H1 (cell line): Measurements from ENCODE around the gene NDUFA13. TPM values are rescaled to one million over a fixed set of nuclear protein-coding genes. Genes with fewer than 3 reads are reported as not detected.

Experiments used
- ATF2 ChIP-seq: IDR thresholded peaks from 2 replicates; pipeline ENCODE4 v1.6.1; 2012; ENCODE audit warnings: low read length, inconsistent platforms
- CHD2 ChIP-seq: IDR thresholded peaks from 2 replicates; pipeline ENCODE4 v1.6.1; 2012; ENCODE audit warnings: low read length, improper control_type of control experiment
- CTBP2 ChIP-seq: IDR thresholded peaks from 2 replicates; pipeline ENCODE4 v1.7.0; 2011; ENCODE audit warnings: borderline replicate concordance, mild to moderate bottlenecking, moderate library complexity, mixed read lengths, low read length; ENCODE audit not compliant: insufficient read depth, insufficient read length
- CTCF ChIP-seq, 3 experiments: IDR thresholded peaks; 1 replicate in 2 of 3; 2 replicates in 1 of 3; pipeline versions ENCODE4 v1.5.1 to v1.6.1; 2011; ENCODE audit warnings: low read length in 3 of 3, mild to moderate bottlenecking in 3 of 3, inconsistent platforms in 2 of 3, low read depth in 1 of 3, moderate library complexity in 1 of 3; ENCODE audit not compliant: insufficient read depth in 1 of 3; ENCODE audit errors: control extremely low read depth in 1 of 3
- EGR1 ChIP-seq: IDR thresholded peaks from 2 replicates; pipeline ENCODE4 v1.6.1; 2011; ENCODE audit warnings: low read depth, low read length, borderline replicate concordance
- GTF2F1 ChIP-seq: IDR thresholded peaks from 2 replicates; pipeline ENCODE4 v1.6.1; 2012; ENCODE audit warnings: low read depth, low read length, improper control_type of control experiment, borderline replicate concordance
- HDAC6 ChIP-seq: IDR thresholded peaks from one replicate; pipeline ENCODE4 v1.7.1; 2012; ENCODE audit warnings: low read depth, mild to moderate bottlenecking, inconsistent platforms, low read length, moderate library complexity
- KDM4A ChIP-seq: IDR thresholded peaks from one replicate; pipeline ENCODE4 v1.7.1; 2012; ENCODE audit warnings: low read depth, mild to moderate bottlenecking, moderate library complexity, low read length, inconsistent platforms; ENCODE audit not compliant: severe bottlenecking
- KDM5A ChIP-seq: fragments of 200-600 bp; IDR thresholded peaks from 2 replicates; pipeline ENCODE4 v1.7.1; 2012; ENCODE audit warnings: mild to moderate bottlenecking, low read length, inconsistent platforms, mixed read lengths
- MAFK ChIP-seq: IDR thresholded peaks from 2 replicates; pipeline ENCODE4 v1.6.1; 2012; ENCODE audit warnings: low read depth, mild to moderate bottlenecking, improper control_type of control experiment, low read length
- MAX ChIP-seq: IDR thresholded peaks from 2 replicates; pipeline ENCODE4 v1.6.1; 2012; ENCODE audit warnings: inconsistent platforms
- RBBP5 ChIP-seq: IDR thresholded peaks from 2 replicates; pipeline ENCODE4 v1.7.1; 2012; ENCODE audit warnings: low read depth, mild to moderate bottlenecking, inconsistent platforms, low read length, moderate library complexity, borderline replicate concordance
- RFX5 ChIP-seq: IDR thresholded peaks from 2 replicates; pipeline ENCODE4 v1.6.1; 2011; ENCODE audit warnings: low read depth, low read length, improper control_type of control experiment, borderline replicate concordance
- RNF2 ChIP-seq: fragments of 200-900, 300-1000 bp; sonication (generic); IDR thresholded peaks from 2 replicates; pipeline ENCODE4 v1.7.1; 2016; ENCODE audit warnings: borderline replicate concordance, low read depth, mild to moderate bottlenecking, antibody characterized with exemption, low read length; ENCODE audit not compliant: poor library complexity, severe bottlenecking; ENCODE audit errors: missing control alignments
- SP1 ChIP-seq: IDR thresholded peaks from 2 replicates; pipeline ENCODE4 v1.6.1; 2011; ENCODE audit warnings: low read depth, low read length
- SP4 ChIP-seq: IDR thresholded peaks from 2 replicates; pipeline ENCODE4 v1.6.1; 2012; ENCODE audit warnings: low read length, inconsistent platforms
- TCF12 ChIP-seq: IDR thresholded peaks from 2 replicates; pipeline ENCODE4 v1.6.1; 2011; ENCODE audit warnings: low read depth, mild to moderate bottlenecking, low read length
- YY1 ChIP-seq: IDR thresholded peaks from 2 replicates; pipeline ENCODE4 v1.6.1; 2011; ENCODE audit warnings: low read depth, mild to moderate bottlenecking, low read length
- ZNF274 ChIP-seq: IDR thresholded peaks from 2 replicates; pipeline ENCODE4 v1.7.0; 2012; ENCODE audit warnings: low read length, borderline replicate concordance; ENCODE audit errors: extremely low read depth
- polyA plus RNA-seq, 7 experiments: library from polyadenylated mRNA; depleted of rRNA in 3 of 7; stranded (reverse) in 5 of 7; unstranded in 2 of 7; fragments of >200 nt in 5 of 7; fragments of 200-250 nt in 2 of 7; gene quantifications; 1 replicate in 5 of 7; 2 replicates in 1 of 7; 4 replicates in 1 of 7; pipeline versions ENCODE4 v1.2.1 to v1.2.3, GENCODE V29; 2011 to 2013; ENCODE audit warnings: missing spikeins in 2 of 7, mixed read lengths in 2 of 7
- total RNA-seq: library from RNA; stranded (reverse); fragmentation: NEBNext Ultra II Directional; extraction: Animal tissue kit (Norgen Biotek cat#: 25700); gene quantifications from 2 replicates; pipeline ENCODE4 v1.2.1, GENCODE V29; 2021

NDUFA13 gene
- total and polyA plus RNA-seq, 2 of the 8 experiments (the other 6 are each of a cell fraction or from before 2014, with no cell fraction given): 413 to 1,105 TPM

- no peak for TF ChIP-seq CHD2
- no peak for TF ChIP-seq RNF2
- peak; percentile 11 to 36 (median 20); a peak in 3 of 4 replicates for TF ChIP-seq CTCF (IDR thresholded peaks at IDR 0.05; ENCODE audit: control extremely low read depth in 1 of 3, insufficient read depth in 1 of 3, low read depth in 1 of 3, low read length in 3 of 3)
- 0 out of 2 replicates have a peak, but pooled peaks have one; percentile 50 for TF ChIP-seq SP1
- no peak for TF ChIP-seq YY1
- no peak for TF ChIP-seq RFX5
- no peak for TF ChIP-seq HDAC6
- no peak for TF ChIP-seq SP4
- TF ChIP-seq EGR1: peak; percentile 70; the same call in 1 of the 2 replicates
- no peak for TF ChIP-seq MAFK
- no peak for TF ChIP-seq GTF2F1
- TF ChIP-seq KDM4A: no peak
- 0 out of 2 replicates have a peak, but pooled peaks have one; percentile 5 for TF ChIP-seq MAX
- no peak for TF ChIP-seq TCF12
- TF ChIP-seq CTBP2: no peak
- no peak for TF ChIP-seq RBBP5
- TF ChIP-seq KDM5A: no peak
- TF ChIP-seq ATF2: no peak
- no peak for TF ChIP-seq ZNF274
Observed at GRCh38 chr19:19540715-19541515, 24.9 kb downstream of the NDUFA13 start (continued).
